Measurements from ENCODE around the gene ATP6V1G1. TPM values are rescaled to one million over a fixed set of nuclear protein-coding genes. Genes with fewer than 3 reads are reported as not detected.

ATP6V1G1 gene
- total RNA-seq, 4 donors from 2014 or later, result 88.0 to 135 (median 113) TPM

GRCh38 chr9:114607671-114608524 lies 20.3 kb downstream of the ATP6V1G1 start:
- no peak overlapping the region for H3K27ac ChIP-seq (replicated peaks in 1 of 4)
- H3K27me3 ChIP-seq, result no peaks in the 10 kb centered on the region
- no peak for DNase-seq (ENCODE audit: extremely low spot score)
- H3K36me3 ChIP-seq, result no peaks in the 10 kb centered on the region
- WGBS, result 85% methylated on average over 6 of the region's 6 CpGs
- H3K4me3 ChIP-seq, result no peak overlapping the region
- peaks cover 16 to 37% (median 26%) of the 10 kb centered on the region in 4 donors for H3K4me1 ChIP-seq
- intact Hi-C loops (cut with DNase I), result no loop called here
- TF ChIP-seq EP300 (IDR thresholded peaks at IDR 0.05) (no peak), POLR2A (IDR thresholded peaks at IDR 0.05; ENCODE audit: low read depth) (no peak), CTCF (IDR thresholded peaks at IDR 0.05) (no peak), POLR2AphosphoS5 (IDR thresholded peaks at IDR 0.05) (no peak)
- peaks cover 0 to 3% (median 0%) of the 10 kb centered on the region in 4 donors for H3K9me3 ChIP-seq

GRCh38 chr9:114608525-114608796 lies 20.9 kb downstream of the ATP6V1G1 start:
- intact Hi-C loops (cut with DNase I), result no loop called here

GRCh38 chr9:114611516-114612271 lies 24.1 kb downstream of the ATP6V1G1 start:
- 7% methylated on average over 15 of the region's 58 CpGs for WGBS
- intact Hi-C loops (cut with DNase I), result loop anchor here (10.0 kb wide), 1 partner anchor 107 kb away; the partner anchor contains the start of gene WHRN

More at GRCh38 chr9:114608525-114608796, 20.9 kb downstream of the ATP6V1G1 start:
- Histone ChIP-seq H3K9me3 (peaks cover 0 to 3% (median 0%) of the 10 kb centered on the region in 4 donors), H3K27ac (replicated peaks in 1 of 4) (no peak overlapping the region), H3K4me3 (no peak overlapping the region), H3K4me1 (peaks cover 16 to 43% (median 32%) of the 10 kb centered on the region in 4 donors), H3K36me3 (no peaks in the 10 kb centered on the region), H3K27me3 (no peaks in the 10 kb centered on the region)
- DNase-seq (ENCODE audit: extremely low spot score), result no peak
- 98% methylated on average over 2 of the region's 2 CpGs for WGBS
- no peak for TF ChIP-seq EP300 (IDR thresholded peaks at IDR 0.05)
- TF ChIP-seq POLR2AphosphoS5 (IDR thresholded peaks at IDR 0.05), result no peak
- no peak for TF ChIP-seq CTCF (IDR thresholded peaks at IDR 0.05)
- TF ChIP-seq POLR2A (IDR thresholded peaks at IDR 0.05; ENCODE audit: low read depth), result no peak

More at GRCh38 chr9:114611516-114612271, 24.1 kb downstream of the ATP6V1G1 start:
- H3K27ac ChIP-seq (replicated peaks in 1 of 4), result peak overlapping the region; percentile 86 to 95 (median 94)
- H3K9me3 ChIP-seq, result peaks cover 0 to 3% (median 0%) of the 10 kb centered on the region in 4 donors
- DNase-seq (ENCODE audit: extremely low spot score), result no peak
- H3K4me3 ChIP-seq, result peak overlapping the region; percentile 61 to 86 (median 78)
- peak; percentile 34 to 40 for TF ChIP-seq POLR2AphosphoS5 (IDR thresholded peaks at IDR 0.05)
- no peak for TF ChIP-seq CTCF (IDR thresholded peaks at IDR 0.05)
- TF ChIP-seq EP300 (IDR thresholded peaks at IDR 0.05), result no peak
- no peaks in the 10 kb centered on the region for H3K36me3 ChIP-seq
- H3K4me1 ChIP-seq, result peaks cover 11 to 53% (median 42%) of the 10 kb centered on the region in 4 donors
- H3K27me3 ChIP-seq, result no peaks in the 10 kb centered on the region
